Stimulated activated CD4-positive, alpha-beta T cell treated with anti-CD3 and anti-CD28 coated beads, Interleukin-4, amount 100 ng/mL, for 4 hours (primary cell): ENCODE results near the gene SRSF7.
A peak's percentile ranks its signal among the peaks of the same experiment; 100 is the strongest.
"Not testable (repeated sequence)": the region's sequence is repeated elsewhere in the genome, so short reads cannot be mapped to it uniquely, and the experiment has no call there.

Experiments used
- DNase-seq, 2 experiments: peaks; one replicate each; pipeline ENCODE4 v3.0.0-alpha.2; 2020

Gene SRSF7

DNA sequence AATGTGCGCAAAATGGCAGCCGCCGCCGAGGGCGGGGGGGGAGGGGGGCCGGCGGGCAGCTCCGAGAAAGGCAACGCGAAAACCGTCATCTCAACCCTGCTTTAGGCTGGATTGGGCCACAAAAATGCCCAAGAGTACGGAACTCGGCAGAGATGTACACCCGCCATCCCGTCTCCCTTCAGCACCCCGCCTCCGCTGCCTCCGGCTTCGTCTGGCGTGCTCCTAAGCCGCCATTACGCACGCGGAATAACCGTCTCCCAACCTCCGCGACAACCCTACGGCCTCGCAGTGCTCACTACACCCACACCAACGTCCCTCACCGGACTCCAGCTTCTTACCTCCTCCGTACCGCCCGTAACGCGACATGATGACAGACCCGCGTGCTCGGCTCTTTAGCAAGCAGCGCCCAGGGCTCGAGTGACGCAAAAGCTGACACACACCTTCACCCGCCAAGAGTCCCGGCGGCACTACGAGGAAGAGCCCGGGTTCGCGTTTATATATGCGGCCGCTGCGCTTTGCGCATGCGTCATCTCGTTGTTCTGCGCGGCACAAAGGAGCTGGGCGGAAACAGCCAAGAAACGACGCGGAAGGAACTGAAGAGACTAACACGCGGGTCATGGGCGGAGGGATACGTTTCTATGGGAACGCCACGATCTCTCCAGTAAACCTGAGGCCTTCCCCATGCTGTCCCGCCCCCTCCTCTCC is at the start of gene SRSF7:
Gene SRSF7 (minus strand): TSS at position 471 of the 705 bp plus-strand sequence. CDS start 105 bp downstream, at position 366.
- DNase-seq, result peak; percentile 96 to 97

GRCh38 chr2:38797953-38798352 is 46.8 kb upstream of the SRSF7 start:
- no peak for DNase-seq

DNA sequence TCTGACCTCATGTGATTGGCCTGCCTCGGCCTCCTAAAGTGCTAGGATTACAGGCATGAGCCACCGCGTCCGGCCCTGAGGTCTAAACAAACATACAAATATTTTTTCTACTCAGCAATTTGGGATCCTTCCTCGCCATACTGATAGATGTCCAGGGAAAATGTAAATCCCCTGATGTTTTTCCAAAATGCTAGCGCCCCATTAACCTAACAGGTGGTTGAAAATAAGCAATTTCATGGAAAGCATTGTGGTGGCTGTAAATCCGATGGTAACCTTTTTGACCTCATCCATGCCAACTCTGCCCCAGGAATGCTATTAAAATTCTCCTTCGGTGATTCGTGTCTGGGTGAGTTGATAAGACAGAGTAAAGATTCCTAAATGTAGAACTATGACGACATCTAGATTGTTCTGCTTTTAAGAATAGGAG is 46.1 kb upstream of the SRSF7 start:
- DNase-seq, result no peak

DNA sequence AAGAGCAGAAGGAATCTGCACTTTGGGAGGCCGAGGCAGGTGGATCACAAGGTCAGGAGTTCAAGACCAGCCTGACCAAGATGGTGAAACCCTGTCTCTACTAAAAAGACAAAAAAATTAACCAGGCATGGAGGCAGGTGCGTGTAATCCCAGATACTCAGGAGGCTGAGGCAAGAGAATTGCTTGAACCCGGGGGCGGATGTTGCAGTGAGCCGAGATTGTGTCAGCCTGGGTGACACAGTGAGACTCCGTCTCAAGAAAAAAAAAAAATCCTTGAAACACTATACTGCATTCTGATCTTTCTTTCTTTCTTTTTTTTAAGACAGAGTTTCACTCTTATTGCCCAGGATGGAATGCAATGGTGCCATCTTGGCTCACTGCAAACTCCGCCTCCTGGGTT is 43.9 kb upstream of the SRSF7 start:
- DNase-seq, result not testable (repeated sequence)

DNA sequence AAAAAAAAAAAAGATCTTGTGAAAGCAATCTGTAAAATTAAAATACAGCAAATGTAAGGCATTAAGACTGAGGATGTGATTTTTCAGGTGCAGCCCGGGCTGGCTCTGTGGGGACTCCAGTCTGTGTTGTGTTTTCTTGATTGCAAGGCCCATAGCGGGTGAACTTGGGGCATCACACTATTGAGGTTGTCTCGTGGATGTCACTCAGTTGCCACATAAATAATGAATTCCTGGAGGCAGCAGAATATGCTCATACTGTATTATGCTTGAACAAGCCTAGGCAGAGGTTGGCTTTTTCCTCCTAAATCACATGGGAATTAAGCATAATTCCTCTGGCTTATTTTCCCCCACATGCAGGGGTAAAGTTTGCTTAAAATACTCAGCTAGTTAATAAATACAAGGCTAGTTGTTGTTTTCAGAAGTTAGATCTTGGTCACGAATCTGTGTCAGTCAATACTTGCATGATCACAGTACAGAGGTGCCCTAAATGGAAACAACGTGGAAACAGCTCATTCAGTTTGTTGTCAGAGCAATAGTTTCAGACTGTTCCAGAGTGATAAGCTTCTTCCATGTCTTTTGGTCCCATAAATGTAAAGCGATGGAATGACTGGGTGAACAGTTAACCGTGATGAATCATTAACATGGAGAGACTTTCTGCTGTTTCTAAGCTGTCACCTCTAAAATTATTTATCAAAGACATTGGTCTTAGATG is 43.2 kb upstream of the SRSF7 start:
- no peak for DNase-seq

- no peak for DNase-seq
These were observed 42.4 kb upstream of the SRSF7 start for GRCh38 chr2:38793511-38793910.

DNA sequence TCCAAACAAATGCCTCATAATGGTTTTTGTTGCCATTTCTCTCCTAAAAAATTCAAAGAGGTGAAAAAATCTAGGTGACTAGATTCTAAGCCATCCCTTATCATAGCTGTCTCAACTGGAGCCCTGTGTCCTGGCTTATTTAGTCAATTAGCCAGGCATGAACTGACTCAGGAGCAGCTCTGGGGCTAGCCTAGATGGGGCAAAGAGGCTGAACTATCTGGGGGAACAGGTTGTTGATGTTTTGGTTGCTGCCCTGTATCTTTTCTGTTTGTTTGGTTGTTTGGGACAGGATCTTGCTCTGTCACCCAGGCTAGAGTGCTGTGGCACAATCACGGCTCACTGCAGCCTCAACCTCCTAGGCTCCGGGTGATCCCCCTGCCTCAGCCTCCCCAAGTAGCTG is 41.6 kb upstream of the SRSF7 start:
- no peak for DNase-seq

DNA sequence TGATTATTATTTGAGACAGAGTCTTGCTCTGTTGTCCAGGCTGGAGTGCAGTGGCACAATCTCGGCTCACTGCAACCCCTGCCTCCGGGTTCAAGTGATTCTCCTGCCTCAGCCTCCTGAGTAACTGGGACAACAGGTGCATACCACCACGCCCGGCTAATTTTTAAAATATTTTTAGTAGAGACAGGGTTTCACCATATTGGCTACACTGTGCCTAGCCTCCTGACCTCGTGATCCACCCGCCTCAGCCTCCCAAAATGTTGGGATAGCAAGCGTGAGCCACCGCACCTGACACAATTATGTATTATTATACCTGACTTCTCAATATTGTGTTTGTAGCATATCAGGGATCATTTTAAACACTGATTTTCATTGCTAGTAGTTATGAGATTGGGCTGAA is 41.2 kb upstream of the SRSF7 start:
- DNase-seq, result not testable (repeated sequence)

DNA sequence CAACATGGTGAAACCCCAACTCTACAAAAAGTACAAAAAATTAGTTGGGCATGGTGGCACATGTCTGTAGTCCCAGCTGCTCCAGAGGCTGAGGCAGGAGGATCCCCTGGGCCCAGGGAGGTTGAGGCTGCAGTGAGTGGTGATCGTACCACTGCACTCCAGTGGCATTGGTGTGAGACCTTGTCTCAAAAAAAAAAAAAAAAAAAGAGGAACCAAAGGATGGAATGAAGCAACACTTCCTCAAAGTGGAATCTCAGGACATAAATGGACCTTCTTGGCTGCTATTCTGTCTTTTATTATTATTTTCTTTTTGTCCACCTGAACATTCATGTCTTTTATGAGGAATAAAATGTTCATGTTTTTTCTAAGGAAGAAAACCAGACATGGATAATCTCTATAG is 40.6 kb upstream of the SRSF7 start:
- no peak for DNase-seq

GRCh38 chr2:38789691-38790090 is 38.5 kb upstream of the SRSF7 start:
- DNase-seq, result no peak

- DNase-seq, result no peak
These were observed 37.1 kb upstream of the SRSF7 start for GRCh38 chr2:38788306-38788705.

DNA sequence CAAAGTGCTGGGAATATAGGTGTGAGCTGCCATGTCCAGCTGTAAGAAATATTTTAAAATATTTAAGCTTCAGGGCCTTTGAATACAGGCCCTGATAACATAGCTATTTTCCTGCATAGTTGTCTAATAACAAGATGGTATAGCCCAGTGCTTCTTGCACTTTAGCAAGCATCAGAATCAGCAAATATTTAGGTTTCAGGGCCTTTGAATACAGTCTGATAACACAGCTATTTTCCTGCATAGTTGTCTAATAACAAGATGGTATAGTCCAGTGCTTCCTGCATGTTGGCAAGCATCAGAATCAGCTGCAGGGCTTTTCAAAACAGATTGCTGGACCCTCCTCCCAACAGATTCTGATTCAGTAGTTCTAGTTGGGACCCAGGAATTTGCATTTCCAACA is 32.4 kb upstream of the SRSF7 start:
- DNase-seq, result no peak

DNA sequence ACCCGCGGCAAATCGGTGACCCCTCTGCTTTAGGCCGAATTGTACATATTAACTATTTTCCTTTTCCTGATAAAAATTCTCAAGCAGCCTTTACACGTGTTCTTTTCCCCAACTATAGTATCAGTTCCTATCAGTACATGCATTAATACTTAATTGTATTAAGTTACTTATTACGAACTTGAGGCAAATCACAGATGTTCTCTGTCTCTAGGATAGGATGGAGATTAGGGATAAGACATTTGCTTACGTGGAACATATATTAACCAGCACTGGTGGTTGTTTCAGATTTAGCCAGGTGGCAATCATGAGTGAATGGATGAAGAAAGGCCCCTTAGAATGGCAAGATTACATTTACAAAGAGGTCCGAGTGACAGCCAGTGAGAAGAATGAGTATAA is 27.5 kb upstream of the SRSF7 start:
- DNase-seq, result no peak

DNA sequence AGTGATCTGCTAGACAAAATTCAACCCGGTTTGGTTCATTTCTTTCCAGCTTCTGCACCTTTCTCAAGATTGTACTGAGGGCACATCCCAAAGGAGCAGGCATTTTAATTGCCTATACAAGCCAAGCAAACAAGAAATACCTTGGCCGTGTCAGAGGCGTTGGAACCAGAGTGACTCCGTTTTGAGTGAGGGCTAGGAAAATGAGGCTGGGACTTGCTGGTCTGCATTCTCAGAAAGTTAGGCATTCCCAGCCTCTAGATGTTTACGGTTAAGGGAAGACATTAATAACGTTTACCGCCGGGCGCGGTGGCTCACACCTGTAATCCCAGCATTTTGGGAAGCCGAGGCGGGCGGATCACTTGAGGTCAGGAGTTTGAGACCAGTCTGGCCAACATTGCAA is 25.4 kb upstream of the SRSF7 start:
- DNase-seq, result no peak

GRCh38 chr2:38775921-38776225 is 24.7 kb upstream of the SRSF7 start:
- DNase-seq, result no peak

GRCh38 chr2:38775097-38775920 is 24.1 kb upstream of the SRSF7 start:
- DNase-seq, result no peak

GRCh38 chr2:38771632-38772031 is 20.5 kb upstream of the SRSF7 start:
- no peak for DNase-seq

DNA sequence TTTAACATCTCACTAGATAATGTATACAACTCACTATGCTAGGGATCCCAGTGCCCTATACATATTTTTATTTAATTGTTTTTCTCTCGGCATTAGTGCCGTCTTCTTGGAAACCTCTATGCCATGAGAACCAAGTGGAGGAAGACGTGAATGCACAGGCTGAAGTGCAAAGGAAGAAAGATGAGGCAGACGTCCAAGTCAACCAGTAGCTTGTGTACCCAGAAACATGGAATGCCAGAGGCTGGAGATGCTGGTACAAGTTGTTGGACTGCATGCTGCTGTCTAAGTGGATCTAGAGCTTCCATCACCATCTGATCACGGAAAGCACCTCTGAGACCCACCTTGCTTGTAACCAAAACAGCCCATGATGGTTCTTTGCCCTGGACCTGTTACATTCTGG is 14.4 kb upstream of the SRSF7 start:
- no peak for DNase-seq

- no peak for DNase-seq
These were observed 14.0 kb upstream of the SRSF7 start for GRCh38 chr2:38765149-38765548.

- no peak for DNase-seq
These were observed 12.6 kb upstream of the SRSF7 start for GRCh38 chr2:38763728-38764127.

DNA sequence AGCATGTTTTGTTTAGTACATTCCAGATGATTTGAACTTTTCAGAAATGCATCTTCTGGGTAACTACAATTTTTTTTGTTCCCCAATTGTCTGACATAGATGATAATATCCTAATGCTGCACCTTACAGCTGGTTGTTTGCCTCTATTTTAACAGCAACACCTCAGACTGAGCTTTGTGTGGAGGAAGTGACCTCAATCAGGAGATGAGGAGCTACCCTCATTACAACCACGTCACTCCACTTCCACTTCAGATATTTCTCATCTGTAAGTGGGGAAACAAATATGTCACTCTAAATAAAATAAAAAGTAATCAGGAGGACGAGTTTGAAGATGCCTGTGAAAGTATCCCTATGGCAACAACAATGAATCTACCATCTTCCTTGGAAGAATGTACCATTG is 12.1 kb upstream of the SRSF7 start:
- no peak for DNase-seq

DNA sequence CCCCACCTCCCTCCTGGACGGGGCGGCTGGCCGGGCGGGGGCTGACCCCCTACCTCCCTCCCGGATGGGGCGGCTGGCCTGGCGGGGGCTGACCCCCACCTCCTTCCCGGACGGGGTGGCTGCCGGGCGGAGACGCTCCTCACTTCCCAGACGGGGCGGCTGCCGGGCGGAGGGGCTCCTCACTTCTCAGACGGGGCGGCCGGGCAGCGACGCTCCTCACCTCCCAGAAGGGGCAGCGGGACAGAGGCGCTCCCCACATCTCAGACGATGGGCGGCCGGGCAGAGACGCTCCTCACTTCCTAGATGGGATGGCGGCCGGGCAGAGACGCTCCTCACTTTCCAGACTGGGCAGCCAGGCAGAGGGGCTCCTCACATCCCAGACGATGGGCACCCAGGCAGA is 4.7 kb upstream of the SRSF7 start:
- not testable (repeated sequence) for DNase-seq

DNA sequence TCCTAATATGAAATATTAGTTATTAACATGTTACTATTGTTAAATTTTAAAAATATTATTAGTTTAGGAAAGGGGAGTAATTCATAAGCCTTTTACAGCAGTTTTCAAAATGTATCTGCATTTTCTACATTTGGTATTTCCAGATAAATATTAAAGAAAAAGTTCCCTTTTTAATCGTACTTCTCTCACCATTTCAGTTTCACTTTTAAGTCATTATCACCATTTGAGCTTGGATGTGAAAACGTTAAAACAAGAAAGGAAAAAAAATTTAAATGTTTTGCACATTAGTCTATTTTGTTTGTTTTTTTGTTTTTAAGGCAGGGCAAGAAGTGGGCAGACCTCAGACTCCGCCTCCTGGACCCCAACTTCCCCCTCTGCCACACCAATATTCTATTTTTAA is 3.3 kb upstream of the SRSF7 start:
- DNase-seq, result no peak

GRCh38 chr2:38754049-38754448 is 2.9 kb upstream of the SRSF7 start:
- no peak for DNase-seq
